NCI-H1417 (cell line): ENCODE measurements around the gene APMAP.
"Not testable (repeated sequence)": the region's sequence is repeated elsewhere in the genome, so short reads cannot be mapped to it uniquely, and the experiment has no call there.

Experiments used
- DNase-seq, 3 experiments: peaks; one replicate each; lab custom pipeline; 2025; lab: John Stamatoyannopoulos, UW

APMAP gene

GRCh38 chr20:24952376-24953208 is 40.0 kb downstream of the APMAP start:
- DNase-seq, result peak in 1 of 3 experiments; percentile 27

GRCh38 chr20:24951536-24952083 is 40.9 kb downstream of the APMAP start:
- DNase-seq, result peak in 1 of 3 experiments; percentile 18

- DNase-seq, result no peak
Measured at GRCh38 chr20:24950836-24951525, 41.6 kb downstream of the APMAP start.

GRCh38 chr20:24950128-24950835 is 42.3 kb downstream of the APMAP start:
- DNase-seq, result no peak

GRCh38 chr20:24949756-24950127 is 42.8 kb downstream of the APMAP start:
- no peak for DNase-seq

GRCh38 chr20:24948939-24949679 is 43.4 kb downstream of the APMAP start, which contains the start of gene CST7:
Gene CST7 (plus strand): TSS chr20:24949269. CDS start chr20:24949506, 237 bp downstream.
- no peak for DNase-seq

- DNase-seq, result not testable (repeated sequence)
Measured at GRCh38 chr20:24948396-24948938, 44.1 kb downstream of the APMAP start.

- DNase-seq, result not testable (repeated sequence)
Measured at GRCh38 chr20:24946376-24946775, 46.2 kb downstream of the APMAP start.

- no peak for DNase-seq
Measured at GRCh38 chr20:24943731-24944130, 48.8 kb downstream of the APMAP start.

- DNase-seq, result no peak
Measured at GRCh38 chr20:24943196-24943595, 49.4 kb downstream of the APMAP start.

- no peak for DNase-seq
Measured at GRCh38 chr20:24942679-24943078, 49.9 kb downstream of the APMAP start.

GRCh38 chr20:24939036-24939435 is 53.5 kb downstream of the APMAP start:
- DNase-seq, result no peak

- DNase-seq, result no peak
Measured at GRCh38 chr20:24938498-24938897, 54.1 kb downstream of the APMAP start.

GRCh38 chr20:24937579-24937978 is 55.0 kb downstream of the APMAP start:
- DNase-seq, result no peak

- no peak for DNase-seq
Measured at GRCh38 chr20:24936526-24937407, 55.8 kb downstream of the APMAP start.

- no peak for DNase-seq
Measured at GRCh38 chr20:24935766-24936525, 56.6 kb downstream of the APMAP start.

- no peak for DNase-seq
Measured at GRCh38 chr20:24935140-24935539, 57.4 kb downstream of the APMAP start.

- DNase-seq, result no peak
Measured at GRCh38 chr20:24934716-24935115, 57.8 kb downstream of the APMAP start.

- DNase-seq, result no peak
Measured at GRCh38 chr20:24934101-24934661, 58.4 kb downstream of the APMAP start.
